Left colon (tissue), 2 donors: ENCODE data around the gene LMTK2. TPM values are rescaled to one million over a fixed set of nuclear protein-coding genes. Genes with fewer than 3 reads are reported as not detected.

Experiments
- ATAC-seq: fragments of 200-7000 bp; cut with Tn5 transposase; one replicate; pipeline ENCODE4 v1.9.1; 2020; ENCODE audit warnings: mild to moderate bottlenecking, moderate library complexity
- DNase-seq, 2 donors: peaks; one replicate each; pipeline ENCODE4 v3.0.0-alpha.2; 2020
- intact Hi-C, 2 donors: fragments of 100-400 bp; cut with DNase I in 1 of 2; cut with micrococcal nuclease in 1 of 2; formaldehyde crosslinking; loops; one replicate each; pipeline versions ENCODE4 v1.11.2 to v1.14.0; 2022; cut with DNase I, micrococcal nuclease
- total RNA-seq, 2 donors: library from RNA; stranded (reverse); fragmentation: NEBNext Ultra II Directional; extraction: Animal tissue kit (Norgen Biotek cat#: 25700); gene quantifications; one replicate each; pipeline ENCODE4 v1.2.1, GENCODE V29; 2021
- donor health status: DM: no; HTN: no; CAD: no.
- donor health status: DM: yes; HTN: yes; CAD: no.

Gene LMTK2
- total RNA-seq, 2 donors from 2014 or later = 51.4 to 52.0 TPM

DNA sequence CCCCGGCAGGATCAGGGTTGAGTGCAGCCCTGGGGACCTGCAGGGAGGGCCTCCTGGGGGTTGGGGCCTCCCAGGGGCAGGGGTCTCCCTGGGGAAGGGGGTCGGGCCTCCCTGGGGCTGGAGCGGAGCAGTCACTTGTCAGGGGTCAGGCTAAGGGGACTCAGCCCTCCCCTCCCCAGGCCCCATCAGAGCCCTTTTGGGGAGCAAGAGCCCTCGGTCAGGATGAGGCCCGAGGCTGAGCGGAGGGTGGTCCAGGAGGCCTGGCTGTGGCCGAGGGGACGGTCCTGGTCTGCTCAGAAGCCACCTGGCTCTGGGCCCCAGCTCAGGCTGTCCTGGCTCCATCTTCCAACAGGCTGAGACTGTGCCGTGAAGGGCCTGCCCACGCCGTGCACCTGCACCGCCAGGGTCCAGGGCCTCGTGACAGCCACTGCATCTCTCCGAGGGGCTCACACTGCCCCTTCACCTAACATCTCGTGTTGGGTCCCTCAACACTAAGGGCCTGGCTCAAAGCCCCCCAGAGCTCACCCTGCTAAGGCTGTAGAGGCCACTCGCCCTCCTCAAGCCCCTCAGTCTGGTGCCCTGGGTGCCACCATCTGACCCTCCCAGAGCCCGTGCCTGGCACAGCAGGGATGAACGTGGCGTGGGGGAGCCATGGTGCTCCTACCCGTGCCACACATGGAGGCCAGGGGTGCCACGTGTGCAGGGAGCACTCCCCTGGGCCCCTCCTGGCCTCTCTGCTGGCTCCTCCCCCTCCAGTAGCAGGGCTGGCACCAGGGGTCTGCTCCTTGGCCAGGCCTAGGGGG lies 117.4 kb downstream of the LMTK2 start:
- ATAC-seq (no peak), DNase-seq (no peak)
- intact Hi-C loops = no loop called here

DNA sequence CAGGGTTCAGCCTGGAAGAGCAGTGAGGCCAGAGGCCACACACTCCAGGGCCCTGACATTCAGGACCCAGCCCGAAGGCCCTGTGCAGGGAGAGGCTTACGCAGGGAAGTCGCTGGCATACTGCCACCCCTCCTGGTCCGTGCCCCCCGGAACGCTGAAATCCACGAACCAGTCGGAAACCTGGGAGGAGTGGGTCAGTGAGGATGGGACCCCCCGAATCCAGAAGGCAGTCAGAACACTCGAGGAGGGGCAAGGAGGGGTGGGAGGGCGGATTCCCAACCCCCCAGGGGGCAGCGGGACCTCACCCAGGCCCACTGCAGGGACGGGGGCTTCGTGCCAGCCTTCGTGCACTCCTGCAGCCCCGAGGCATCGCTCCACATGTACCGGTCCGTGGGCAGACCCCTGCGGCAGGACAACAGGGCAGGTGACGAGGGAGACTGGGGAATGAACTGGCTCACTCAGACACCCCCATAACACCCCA lies 118.1 kb downstream of the LMTK2 start:
- DNase-seq (no peak), ATAC-seq (no peak)
- intact Hi-C loops = no loop called here

DNA sequence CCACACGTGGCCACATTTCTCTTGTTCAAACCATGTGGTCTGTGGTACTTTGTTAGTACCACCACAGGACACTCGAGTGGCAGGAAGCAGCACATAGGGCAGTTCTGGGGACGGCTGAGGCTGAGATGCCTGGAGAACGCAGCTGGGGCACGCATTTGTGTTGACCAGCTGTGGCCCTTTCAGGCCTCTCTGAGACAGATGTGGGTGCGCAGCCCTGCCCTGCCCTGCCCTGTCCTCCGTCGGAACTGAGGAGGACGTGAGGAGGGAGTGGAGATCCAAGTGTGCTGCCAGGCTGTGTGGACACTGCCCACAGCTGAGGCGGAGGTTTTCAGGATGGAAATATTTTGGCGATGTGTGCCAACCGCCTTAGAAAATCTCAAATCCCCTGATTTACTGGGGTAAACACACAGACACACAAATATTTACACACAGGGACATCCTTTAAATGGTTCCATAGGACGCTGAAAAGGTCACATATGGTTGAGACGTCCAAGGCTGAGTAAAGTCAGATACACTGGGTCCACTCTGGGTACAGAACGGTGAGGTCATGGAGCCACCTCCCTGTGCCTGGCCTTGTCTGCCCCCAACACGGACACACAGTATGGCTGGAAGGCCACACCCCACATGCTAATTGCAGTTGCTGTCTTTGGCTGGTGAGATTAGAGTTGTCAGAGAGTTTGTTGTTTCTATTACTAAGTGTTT lies 119.4 kb downstream of the LMTK2 start:
- ATAC-seq (no peak), DNase-seq (no peak)
- intact Hi-C loops = no loop called here

DNA sequence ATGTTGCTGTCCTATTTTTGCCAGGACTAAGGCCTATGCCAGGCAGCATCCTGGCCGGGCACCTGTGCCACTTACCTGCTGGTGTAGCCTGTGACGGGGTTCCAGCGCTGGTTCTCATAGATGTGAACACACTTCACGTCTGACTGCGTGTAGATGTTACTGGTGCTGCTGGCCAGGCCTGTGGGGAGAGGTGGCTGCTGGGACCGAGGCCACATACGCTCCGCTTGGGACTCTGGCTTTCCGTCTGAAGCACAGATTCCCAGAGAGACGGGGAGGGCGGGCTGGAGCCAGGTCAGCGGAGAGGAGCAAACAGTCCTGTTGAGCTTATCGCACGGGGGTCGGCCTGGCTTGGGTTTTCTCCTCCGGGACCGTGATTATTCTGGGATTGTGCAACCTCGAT lies 121.3 kb downstream of the LMTK2 start:
- ATAC-seq = no peak
- no peak for DNase-seq
- intact Hi-C loops = no loop called here

- intact Hi-C loops = no loop called here
- no peak for DNase-seq
- ATAC-seq = no peak
These were observed 122.1 kb downstream of the LMTK2 start for GRCh38 chr7:98228801-98229200.

- intact Hi-C loops = no loop called here
- no peak for ATAC-seq
- DNase-seq = no peak
These were observed 122.8 kb downstream of the LMTK2 start for GRCh38 chr7:98229441-98229840.

- intact Hi-C loops = no loop called here
- no peak for ATAC-seq
- DNase-seq = no peak
These were observed 123.5 kb downstream of the LMTK2 start for GRCh38 chr7:98229991-98230745.

GRCh38 chr7:98230746-98231471 lies 124.2 kb downstream of the LMTK2 start:
- DNase-seq (no peak), ATAC-seq (no peak)
- intact Hi-C loops = no loop called here

GRCh38 chr7:98231493-98232262 lies 125.0 kb downstream of the LMTK2 start:
- intact Hi-C loops = no loop called here
- ATAC-seq (no peak), DNase-seq (no peak)

- DNase-seq = no peak
- ATAC-seq = no peak
- intact Hi-C loops = no loop called here
These were observed 125.6 kb downstream of the LMTK2 start for GRCh38 chr7:98232263-98232585.

DNA sequence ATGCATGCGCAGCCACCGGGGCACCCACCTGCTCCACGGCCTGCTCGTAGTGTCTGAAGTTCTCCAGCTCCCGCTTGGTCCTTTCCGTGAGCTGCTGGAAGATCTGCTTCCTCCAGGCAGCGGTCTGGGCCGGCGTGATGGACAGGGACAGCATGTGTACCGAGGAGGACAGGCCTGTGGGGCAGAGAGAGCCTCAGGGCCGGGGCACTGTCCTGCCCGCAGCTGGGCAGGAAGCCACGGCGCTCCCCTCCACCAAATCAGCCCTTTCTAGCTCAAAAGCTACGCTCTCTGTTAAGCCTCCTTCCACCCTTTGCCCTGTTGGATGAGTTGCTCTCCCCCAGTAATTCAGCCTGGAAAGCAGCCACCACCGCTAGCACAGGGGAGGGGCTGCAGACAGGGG lies 126.1 kb downstream of the LMTK2 start:
- ATAC-seq (no peak), DNase-seq (no peak)
- intact Hi-C loops = no loop called here

DNA sequence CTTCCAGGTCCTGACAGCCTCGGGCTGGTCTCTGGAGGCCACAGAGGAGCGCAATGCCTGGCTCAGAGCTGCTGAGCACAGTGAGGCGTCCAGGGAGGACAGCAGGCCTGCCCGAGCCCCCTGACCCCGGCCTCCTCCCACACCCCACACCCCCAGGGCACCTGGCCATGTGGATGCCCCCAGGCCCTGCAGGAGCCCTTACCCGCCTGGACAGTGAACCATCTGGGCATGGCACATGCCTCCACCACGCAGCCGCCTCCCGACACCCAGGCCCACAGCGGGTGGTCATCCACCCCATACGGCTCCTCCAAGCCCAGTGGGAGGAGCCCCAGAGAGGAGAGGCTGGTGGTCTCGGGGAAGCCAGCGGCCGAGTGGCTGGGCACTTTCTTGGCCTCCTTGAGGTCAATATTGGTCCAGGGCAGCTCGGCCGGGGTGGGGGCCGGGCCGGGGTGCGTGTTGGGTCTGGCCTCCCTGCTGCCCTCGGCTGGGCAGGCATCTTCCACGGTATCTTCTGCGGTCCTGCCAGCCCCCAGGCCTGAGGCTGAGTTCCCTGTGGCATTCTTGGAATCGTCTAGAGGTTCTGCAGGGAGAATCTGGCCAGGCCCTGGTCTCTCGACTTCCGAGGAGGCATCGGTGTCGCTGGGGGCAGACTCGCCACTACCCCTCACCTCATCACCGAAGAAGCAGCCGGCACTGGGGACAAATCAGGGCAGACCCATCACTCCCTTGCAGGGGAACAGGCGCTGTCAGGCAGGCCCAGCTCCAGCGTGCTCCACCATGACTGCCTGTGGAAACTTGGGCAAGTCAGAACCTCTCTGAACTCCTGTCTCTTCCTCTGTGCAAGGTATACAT lies 126.8 kb downstream of the LMTK2 start:
- DNase-seq = no peak
- intact Hi-C loops = no loop called here
- ATAC-seq = no peak

GRCh38 chr7:98234429-98235147 lies 127.9 kb downstream of the LMTK2 start:
- no peak for ATAC-seq
- DNase-seq = no peak
- intact Hi-C loops = no loop called here

GRCh38 chr7:98235901-98236300 lies 129.2 kb downstream of the LMTK2 start:
- ATAC-seq = no peak
- no peak for DNase-seq
- intact Hi-C loops = no loop called here

DNA sequence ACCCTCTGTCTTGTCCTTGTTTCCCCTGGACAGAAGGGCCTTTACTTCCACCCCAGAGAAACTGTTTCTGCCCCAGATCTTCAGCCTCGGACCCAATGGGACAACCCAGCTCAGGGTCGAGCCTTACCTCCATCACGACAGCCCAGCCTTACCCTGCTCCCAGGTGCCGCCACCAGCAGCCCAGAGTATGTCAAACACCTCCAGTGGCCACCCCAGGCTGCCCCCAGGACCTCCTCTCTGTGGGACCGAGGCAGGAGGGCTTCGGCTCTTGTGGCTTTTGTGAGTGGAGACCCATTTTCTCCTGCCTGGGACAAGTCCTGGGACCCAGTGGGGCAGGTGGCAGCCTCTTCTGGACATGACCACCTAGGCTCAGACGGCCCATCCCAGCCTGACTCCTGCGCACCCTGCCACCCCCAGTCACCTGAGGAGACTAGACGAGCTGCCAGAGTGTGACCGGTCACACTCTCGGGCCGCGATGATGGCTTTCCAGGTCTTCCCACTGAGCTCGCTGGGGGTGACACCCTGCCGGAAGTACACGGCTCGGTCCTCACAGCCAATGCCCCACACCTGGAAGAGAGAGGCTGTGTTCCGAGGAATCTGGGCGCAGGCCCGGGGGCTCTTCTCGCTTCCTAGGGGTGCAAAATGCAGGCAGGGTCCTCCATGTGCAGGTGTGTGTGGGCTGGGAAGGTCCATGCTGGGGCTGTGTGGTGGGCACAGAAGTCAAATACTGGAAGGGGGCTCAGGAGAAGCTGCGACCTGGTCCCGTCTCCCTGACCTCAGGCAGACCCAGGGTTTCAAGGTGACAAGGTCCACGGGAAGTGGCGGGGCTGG lies 129.9 kb downstream of the LMTK2 start:
- DNase-seq (no peak), ATAC-seq (no peak)
- intact Hi-C loops = no loop called here

- intact Hi-C loops = no loop called here
- DNase-seq (no peak), ATAC-seq (no peak)
These were observed 131.4 kb downstream of the LMTK2 start for GRCh38 chr7:98238076-98238475.
